Adipocyte (in vitro differentiated cells): Measurements from ENCODE around the gene NEUROD6.

Experiments used
- DNase-seq: peaks from one replicate; pipeline ENCODE4 v3.0.0-alpha.2; 2015; ENCODE audit warnings: low read depth
- H3K27me3 ChIP-seq: replicated peaks from 2 replicates; pipeline ENCODE4 v1.7.0; 2013; ENCODE audit warnings: mild to moderate bottlenecking, low read length, moderate library complexity; ENCODE audit not compliant: control insufficient read depth, insufficient read depth
- H3K36me3 ChIP-seq: 2 replicates; pipeline ENCODE4 v1.7.0; 2013; ENCODE audit warnings: low read length, mild to moderate bottlenecking, moderate library complexity; ENCODE audit not compliant: control insufficient read depth, insufficient read depth, severe bottlenecking
- H3K4me1 ChIP-seq: 2 replicates; pipeline ENCODE4 v1.7.0; 2013; ENCODE audit warnings: mild to moderate bottlenecking, low read length, moderate library complexity; ENCODE audit not compliant: control insufficient read depth, insufficient read depth
- H3K4me3 ChIP-seq: 2 replicates; pipeline ENCODE4 v1.7.0; 2013; ENCODE audit warnings: mild to moderate bottlenecking, low read length, moderate library complexity
- H3K9ac ChIP-seq: 2 replicates; pipeline ENCODE4 v1.7.0; 2013; ENCODE audit warnings: mild to moderate bottlenecking, low read length, moderate library complexity
- H3K9me3 ChIP-seq: 2 replicates; pipeline ENCODE4 v1.7.0; 2013; ENCODE audit warnings: mild to moderate bottlenecking, low read length, moderate library complexity; ENCODE audit not compliant: control insufficient read depth

Gene NEUROD6

DNA sequence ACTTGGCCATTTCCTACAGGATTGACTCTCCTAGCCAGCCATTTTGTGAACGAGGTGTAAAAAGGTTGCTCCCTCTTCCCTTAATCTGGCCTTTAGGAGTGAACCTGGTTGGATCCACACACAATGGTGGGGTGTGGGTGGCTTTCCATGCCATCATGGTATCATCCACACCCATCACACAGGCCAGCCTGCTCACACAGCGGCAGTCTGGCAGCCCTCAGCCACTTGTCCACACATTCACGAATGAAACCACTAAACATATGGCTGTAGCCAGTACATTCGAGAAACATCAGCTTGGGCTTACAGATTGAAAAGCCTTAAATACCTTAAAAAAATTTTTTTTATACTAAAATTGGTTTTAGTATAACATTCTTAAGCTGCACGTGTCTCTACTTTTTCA is 31.9 kb downstream of the NEUROD6 start:
- no peak for DNase-seq

DNA sequence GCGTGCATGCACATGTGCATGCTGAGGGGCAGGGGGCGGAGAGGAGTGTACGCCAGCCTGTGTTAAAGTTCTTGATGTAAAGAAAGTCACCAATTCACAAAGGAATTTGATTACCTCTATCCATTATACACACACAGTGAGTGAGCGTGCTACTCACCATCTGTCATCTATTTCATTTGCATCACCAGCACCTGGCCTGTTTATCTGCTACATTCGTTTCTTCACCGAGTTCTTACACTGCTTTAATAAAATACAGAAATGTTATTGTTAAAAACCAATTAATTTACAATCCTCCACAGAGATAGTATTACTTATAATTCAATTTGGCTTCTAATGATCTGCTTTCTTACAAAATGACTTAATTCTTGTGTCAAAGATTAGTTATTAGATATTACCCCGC is 32.6 kb downstream of the NEUROD6 start:
- no peaks in the 10 kb centered on the region for H3K4me1 ChIP-seq
- H3K36me3 ChIP-seq = no peaks in the 10 kb centered on the region
- H3K4me3 ChIP-seq = no peak overlapping the region

More for the DNA sequence above, 31.9 kb downstream of the NEUROD6 start:
- Histone ChIP-seq H3K9ac (no peak overlapping the region), H3K36me3 (no peaks in the 10 kb centered on the region), H3K27me3 (peaks cover 28% of the 10 kb centered on the region), H3K9me3 (no peaks in the 10 kb centered on the region), H3K4me1 (no peaks in the 10 kb centered on the region), H3K4me3 (no peak overlapping the region)

DNA sequence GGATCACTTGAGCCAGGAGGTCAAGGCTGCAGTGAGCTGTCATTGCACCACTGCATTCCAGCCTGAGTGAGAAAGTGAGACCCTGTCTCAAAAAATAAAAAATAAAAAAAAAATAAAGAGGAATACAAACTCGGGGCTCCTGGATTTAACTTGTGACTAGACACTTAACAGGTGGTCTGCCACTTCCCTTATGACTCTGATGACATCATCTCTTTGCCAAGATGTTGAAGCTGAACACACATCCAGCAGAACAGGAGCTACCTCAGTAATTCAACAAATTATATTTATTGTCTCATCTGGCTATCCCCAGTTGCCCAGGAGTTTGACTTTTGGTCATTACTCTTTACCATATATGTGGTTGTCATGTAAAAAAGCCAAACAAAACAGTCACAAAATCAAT is 35.3 kb downstream of the NEUROD6 start:
- Histone ChIP-seq H3K4me3 (no peak overlapping the region), H3K36me3 (no peaks in the 10 kb centered on the region), H3K27me3 (peaks cover 23% of the 10 kb centered on the region), H3K9me3 (no peaks in the 10 kb centered on the region), H3K4me1 (no peaks in the 10 kb centered on the region), H3K9ac (no peak overlapping the region)
- DNase-seq = no peak

More for the DNA sequence above, 32.6 kb downstream of the NEUROD6 start:
- no peaks in the 10 kb centered on the region for H3K9me3 ChIP-seq
- no peak overlapping the region for H3K9ac ChIP-seq
- peaks cover 29% of the 10 kb centered on the region for H3K27me3 ChIP-seq
- DNase-seq = no peak

DNA sequence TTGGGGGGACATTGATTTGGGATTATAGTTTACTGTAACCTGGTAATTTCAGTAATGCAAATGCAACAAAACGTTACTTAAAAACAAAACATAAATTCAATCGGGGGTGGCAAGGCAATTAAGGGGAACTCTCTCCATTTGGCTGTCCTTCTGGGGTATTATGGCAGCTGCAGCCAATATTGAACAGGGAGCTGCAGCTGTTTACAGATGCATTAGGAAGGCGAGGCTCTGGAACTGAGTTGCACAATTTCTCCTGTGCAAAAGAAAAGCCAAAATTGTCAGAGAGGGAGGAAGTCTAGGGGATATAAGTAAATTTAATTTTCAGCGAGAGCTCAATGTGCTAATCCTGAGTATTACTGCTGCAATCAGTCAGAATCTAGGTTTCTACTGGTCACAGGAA is 36.1 kb downstream of the NEUROD6 start:
- Histone ChIP-seq H3K9ac (no peak overlapping the region), H3K27me3 (peaks cover 23% of the 10 kb centered on the region), H3K4me3 (no peak overlapping the region), H3K36me3 (no peaks in the 10 kb centered on the region), H3K9me3 (no peaks in the 10 kb centered on the region), H3K4me1 (no peaks in the 10 kb centered on the region)
- no peak for DNase-seq

DNA sequence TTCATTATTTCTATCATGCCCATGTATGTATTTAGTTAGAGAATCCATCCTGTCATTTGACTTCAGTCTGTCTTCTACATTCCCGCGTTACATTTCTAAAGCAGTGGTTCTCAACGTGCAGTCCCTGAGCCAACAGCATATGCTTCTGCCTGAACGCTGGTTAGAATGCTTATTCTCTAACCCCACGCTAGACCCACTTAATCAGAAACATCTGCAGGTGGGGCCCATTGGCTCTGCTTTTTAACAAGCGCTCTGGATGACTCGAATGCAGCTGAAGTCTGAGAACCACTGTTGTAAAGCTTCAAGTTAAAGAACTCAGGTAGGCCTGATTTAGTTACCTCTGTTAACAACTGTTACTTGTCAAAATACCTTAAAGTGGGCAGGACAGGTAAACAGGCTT is 38.2 kb downstream of the NEUROD6 start:
- peaks cover 4% of the 10 kb centered on the region for H3K9me3 ChIP-seq
- H3K27me3 ChIP-seq = peaks cover 23% of the 10 kb centered on the region
- H3K4me1 ChIP-seq = no peaks in the 10 kb centered on the region
- no peak overlapping the region for H3K9ac ChIP-seq
- no peak overlapping the region for H3K4me3 ChIP-seq
- no peaks in the 10 kb centered on the region for H3K36me3 ChIP-seq
- DNase-seq = no peak

DNA sequence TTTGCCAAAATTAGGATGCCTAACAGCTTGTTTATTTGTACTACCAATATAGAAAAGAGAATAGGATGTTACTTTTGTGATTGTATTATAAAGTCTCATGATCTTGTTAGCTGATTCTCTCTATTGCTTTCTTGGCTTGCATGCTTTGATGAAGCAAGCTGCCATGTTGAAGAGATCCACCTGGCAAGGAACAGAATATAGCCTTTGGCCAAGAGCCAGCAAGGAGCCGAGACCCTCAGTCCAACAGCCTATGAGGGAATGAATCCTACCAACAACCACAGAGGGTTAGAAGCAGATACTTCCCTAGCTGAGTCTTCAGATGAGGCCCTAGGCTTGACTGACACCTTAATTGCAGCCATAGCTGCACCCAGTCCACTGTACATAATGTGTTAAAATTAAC is 41.2 kb downstream of the NEUROD6 start:
- Histone ChIP-seq H3K36me3 (no peaks in the 10 kb centered on the region), H3K9ac (no peak overlapping the region), H3K9me3 (peaks cover 4% of the 10 kb centered on the region), H3K27me3 (peaks cover 14% of the 10 kb centered on the region), H3K4me1 (no peaks in the 10 kb centered on the region), H3K4me3 (no peak overlapping the region)
- DNase-seq = no peak

DNA sequence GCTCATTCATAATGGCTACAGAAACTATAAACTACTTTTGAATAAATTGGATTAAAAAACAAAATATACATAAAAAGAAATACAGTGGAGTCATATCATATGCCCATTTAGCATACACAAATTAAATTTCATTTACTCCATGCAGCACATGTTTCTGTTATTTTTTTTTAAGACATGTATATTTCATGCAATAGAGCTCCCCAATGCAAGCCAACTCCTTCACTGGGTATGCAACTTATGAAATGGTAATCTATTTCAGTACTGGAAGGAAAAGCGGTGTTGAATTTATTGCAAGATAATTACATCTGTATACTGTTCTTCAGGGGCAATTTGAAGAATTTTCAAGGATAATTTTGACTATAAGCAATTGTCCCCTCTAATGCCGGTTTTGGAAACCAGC is 49.9 kb downstream of the NEUROD6 start:
- Histone ChIP-seq H3K4me3 (no peak overlapping the region), H3K27me3 (peaks cover 11% of the 10 kb centered on the region), H3K4me1 (no peaks in the 10 kb centered on the region), H3K9ac (no peak overlapping the region), H3K36me3 (no peaks in the 10 kb centered on the region), H3K9me3 (no peaks in the 10 kb centered on the region)
- DNase-seq = no peak
